IPS-18c (cell line): Measurements from ENCODE around the gene TANC1.

Experiments
- H3K4me3 ChIP-seq: 2 replicates; pipeline ENCODE4 v1.7.0; 2013; ENCODE audit warnings: low read depth, mild to moderate bottlenecking, low read length, moderate library complexity; ENCODE audit not compliant: insufficient read depth
- H3K9me3 ChIP-seq: one replicate; pipeline ENCODE4 v1.6.1; 2013; ENCODE audit warnings: mild to moderate bottlenecking, low read length, moderate library complexity; ENCODE audit not compliant: control insufficient read depth, insufficient read depth

The TANC1 gene

GRCh38 chr2:159065313-159065712 lies 96.9 kb downstream of the TANC1 start:
- H3K9me3 ChIP-seq, result no peaks in the 10 kb centered on the region
- no peak overlapping the region for H3K4me3 ChIP-seq

- no peaks in the 10 kb centered on the region for H3K9me3 ChIP-seq
These were observed 97.5 kb downstream of the TANC1 start for GRCh38 chr2:159065891-159066290.

GRCh38 chr2:159066541-159067156 lies 98.2 kb downstream of the TANC1 start:
- H3K9me3 ChIP-seq, result no peaks in the 10 kb centered on the region
- H3K4me3 ChIP-seq, result no peak overlapping the region

More at GRCh38 chr2:159065891-159066290, 97.5 kb downstream of the TANC1 start:
- H3K4me3 ChIP-seq, result no peak overlapping the region

GRCh38 chr2:159067971-159068370 lies 99.5 kb downstream of the TANC1 start:
- Histone ChIP-seq H3K4me3 (no peak overlapping the region), H3K9me3 (no peaks in the 10 kb centered on the region)

- H3K9me3 ChIP-seq, result no peaks in the 10 kb centered on the region
- no peak overlapping the region for H3K4me3 ChIP-seq
These were observed 100.8 kb downstream of the TANC1 start for GRCh38 chr2:159069229-159069628.

- no peak overlapping the region for H3K4me3 ChIP-seq
- H3K9me3 ChIP-seq, result no peaks in the 10 kb centered on the region
These were observed 101.8 kb downstream of the TANC1 start for GRCh38 chr2:159070235-159070634.

- H3K9me3 ChIP-seq, result no peaks in the 10 kb centered on the region
- no peak overlapping the region for H3K4me3 ChIP-seq
These were observed 102.9 kb downstream of the TANC1 start for GRCh38 chr2:159071190-159071915.

- H3K4me3 ChIP-seq, result no peak overlapping the region
- no peaks in the 10 kb centered on the region for H3K9me3 ChIP-seq
These were observed 104.4 kb downstream of the TANC1 start for GRCh38 chr2:159072795-159073194.

GRCh38 chr2:159073256-159073655 lies 104.8 kb downstream of the TANC1 start:
- H3K9me3 ChIP-seq, result no peaks in the 10 kb centered on the region
- H3K4me3 ChIP-seq, result no peak overlapping the region

- Histone ChIP-seq H3K9me3 (no peaks in the 10 kb centered on the region), H3K4me3 (no peak overlapping the region)
These were observed 106.2 kb downstream of the TANC1 start for GRCh38 chr2:159074605-159075004.

GRCh38 chr2:159075727-159076126 lies 107.3 kb downstream of the TANC1 start:
- no peak overlapping the region for H3K4me3 ChIP-seq
- H3K9me3 ChIP-seq, result no peaks in the 10 kb centered on the region

GRCh38 chr2:159076241-159076640 lies 107.8 kb downstream of the TANC1 start:
- Histone ChIP-seq H3K4me3 (no peak overlapping the region), H3K9me3 (no peaks in the 10 kb centered on the region)

GRCh38 chr2:159077869-159078268 lies 109.4 kb downstream of the TANC1 start:
- Histone ChIP-seq H3K4me3 (no peak overlapping the region), H3K9me3 (no peaks in the 10 kb centered on the region)

GRCh38 chr2:159078443-159078842 lies 110.0 kb downstream of the TANC1 start:
- H3K4me3 ChIP-seq, result no peak overlapping the region

GRCh38 chr2:159080641-159081040 lies 112.2 kb downstream of the TANC1 start:
- Histone ChIP-seq H3K4me3 (no peak overlapping the region), H3K9me3 (no peaks in the 10 kb centered on the region)

More at GRCh38 chr2:159078443-159078842, 110.0 kb downstream of the TANC1 start:
- H3K9me3 ChIP-seq, result no peaks in the 10 kb centered on the region

- Histone ChIP-seq H3K4me3 (no peak overlapping the region), H3K9me3 (no peaks in the 10 kb centered on the region)
These were observed 113.7 kb downstream of the TANC1 start for GRCh38 chr2:159082119-159082518.

- Histone ChIP-seq H3K9me3 (no peaks in the 10 kb centered on the region), H3K4me3 (no peak overlapping the region)
These were observed 116.2 kb downstream of the TANC1 start for GRCh38 chr2:159084384-159085370.
